Skeletal muscle tissue (tissue), 4 donors: Measurements from ENCODE around the gene FANCE. TPM values are rescaled to one million over a fixed set of nuclear protein-coding genes. Genes with fewer than 3 reads are reported as not detected.
A peak's percentile ranks its signal among the peaks of the same experiment; 100 is the strongest.

Source experiments
- H3K27ac ChIP-seq: one replicate; pipeline ENCODE4 v1.7.0; 2013; ENCODE audit warnings: mild to moderate bottlenecking, low read depth, low read length, inconsistent platforms
- H3K27me3 ChIP-seq, 3 donors: one replicate each; pipeline ENCODE4 v1.7.0; 2013; ENCODE audit warnings: low read length in 3 of 3; ENCODE audit not compliant: control insufficient read depth in 3 of 3, insufficient read depth in 3 of 3
- H3K36me3 ChIP-seq, 3 donors: one replicate each; pipeline ENCODE4 v1.7.0; 2013; ENCODE audit warnings: low read length in 3 of 3; ENCODE audit not compliant: control insufficient read depth in 3 of 3, insufficient read depth in 3 of 3
- H3K4me1 ChIP-seq, 3 donors: one replicate each; pipeline ENCODE4 v1.7.0; 2013; ENCODE audit warnings: low read length in 3 of 3, mild to moderate bottlenecking in 3 of 3; ENCODE audit not compliant: control insufficient read depth in 3 of 3, insufficient read depth in 3 of 3
- H3K4me3 ChIP-seq, 3 donors: one replicate each; pipeline ENCODE4 v1.7.0; 2013; ENCODE audit warnings: low read length in 3 of 3
- H3K9ac ChIP-seq, 3 donors: one replicate each; pipeline ENCODE4 v1.7.0; 2013; ENCODE audit warnings: low read length in 3 of 3, mild to moderate bottlenecking in 3 of 3, moderate library complexity in 2 of 3, low read depth in 1 of 3
- H3K9me3 ChIP-seq, 3 donors: one replicate each; pipeline ENCODE4 v1.7.0; 2013; ENCODE audit warnings: low read length in 3 of 3; ENCODE audit not compliant: control insufficient read depth in 3 of 3
- total RNA-seq: library from RNA; depleted of rRNA; stranded (reverse); fragments of >200 nt; gene quantifications from one replicate; pipeline ENCODE4 v1.2.3, GENCODE V29; 2014
- donor health status: Osteomylitis.

The FANCE gene
- total RNA-seq, 1 donor from 2014 or later: 21.9 TPM

GRCh38 chr6:35488517-35488862 lies 36.4 kb downstream of the FANCE start:
- peaks cover 15 to 56% (median 47%) of the 10 kb centered on the region in 3 donors for H3K4me1 ChIP-seq
- H3K36me3 ChIP-seq: peaks cover 2 to 16% (median 6%) of the 10 kb centered on the region in 3 donors
- no peak overlapping the region for H3K27ac ChIP-seq
- H3K9me3 ChIP-seq: no peaks in the 10 kb centered on the region
- H3K9ac ChIP-seq: peak overlapping the region in 1 of 3 donors; percentile 40
- H3K4me3 ChIP-seq: no peak overlapping the region
- H3K27me3 ChIP-seq: peaks cover 0 to 6% (median 0%) of the 10 kb centered on the region in 3 donors

DNA sequence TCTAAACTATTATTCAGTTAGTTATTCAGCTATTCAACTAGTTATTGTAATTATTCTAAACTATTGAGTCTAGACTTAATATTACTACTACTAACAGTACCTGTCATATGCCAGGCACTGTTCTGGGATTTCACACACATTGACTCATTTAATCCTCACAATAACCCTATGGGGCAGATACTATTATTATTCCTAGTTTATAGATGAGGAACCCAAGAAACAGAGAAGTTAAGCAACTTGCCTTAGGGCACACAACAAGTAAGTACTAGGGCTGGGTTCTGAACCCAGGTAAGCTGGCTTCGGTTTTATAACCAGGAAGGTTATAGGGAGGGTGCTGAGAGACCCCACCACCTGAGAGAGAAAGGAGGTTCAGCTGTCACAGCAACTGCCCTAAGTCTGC lies 36.9 kb downstream of the FANCE start:
- no peaks in the 10 kb centered on the region for H3K9me3 ChIP-seq
- peaks cover 0 to 6% (median 0%) of the 10 kb centered on the region in 3 donors for H3K27me3 ChIP-seq
- H3K27ac ChIP-seq: peak overlapping the region; percentile 86
- H3K4me1 ChIP-seq: peaks cover 20 to 61% (median 53%) of the 10 kb centered on the region in 3 donors
- no peak overlapping the region for H3K4me3 ChIP-seq
- H3K36me3 ChIP-seq: peaks cover under 1 to 15% (median 6%) of the 10 kb centered on the region in 3 donors
- peak overlapping the region in 1 of 3 donors; percentile 40 for H3K9ac ChIP-seq

- Histone ChIP-seq H3K27me3 (peaks cover 0 to 6% (median 0%) of the 10 kb centered on the region in 3 donors), H3K4me1 (peaks cover 25 to 70% (median 64%) of the 10 kb centered on the region in 3 donors), H3K9me3 (no peaks in the 10 kb centered on the region), H3K27ac (peak overlapping the region; percentile 86), H3K4me3 (peak overlapping the region; percentile 70 to 78 (median 73)), H3K36me3 (peaks cover 0 to 8% (median under 1%) of the 10 kb centered on the region in 3 donors), H3K9ac (peak overlapping the region; percentile 74 to 84 (median 77))
Observed at GRCh38 chr6:35489995-35490791, 38.1 kb downstream of the FANCE start.

GRCh38 chr6:35490821-35491557 lies 38.9 kb downstream of the FANCE start:
- peak overlapping the region; percentile 86 for H3K27ac ChIP-seq
- no peaks in the 10 kb centered on the region for H3K9me3 ChIP-seq
- H3K4me1 ChIP-seq: peaks cover 31 to 73% (median 69%) of the 10 kb centered on the region in 3 donors
- H3K27me3 ChIP-seq: peaks cover 0 to 6% (median 0%) of the 10 kb centered on the region in 3 donors
- H3K4me3 ChIP-seq: peak overlapping the region in 2 of 3 donors; percentile 73 to 78
- peaks cover 0 to 4% (median 0%) of the 10 kb centered on the region in 3 donors for H3K36me3 ChIP-seq
- peak overlapping the region; percentile 74 to 84 (median 77) for H3K9ac ChIP-seq

DNA sequence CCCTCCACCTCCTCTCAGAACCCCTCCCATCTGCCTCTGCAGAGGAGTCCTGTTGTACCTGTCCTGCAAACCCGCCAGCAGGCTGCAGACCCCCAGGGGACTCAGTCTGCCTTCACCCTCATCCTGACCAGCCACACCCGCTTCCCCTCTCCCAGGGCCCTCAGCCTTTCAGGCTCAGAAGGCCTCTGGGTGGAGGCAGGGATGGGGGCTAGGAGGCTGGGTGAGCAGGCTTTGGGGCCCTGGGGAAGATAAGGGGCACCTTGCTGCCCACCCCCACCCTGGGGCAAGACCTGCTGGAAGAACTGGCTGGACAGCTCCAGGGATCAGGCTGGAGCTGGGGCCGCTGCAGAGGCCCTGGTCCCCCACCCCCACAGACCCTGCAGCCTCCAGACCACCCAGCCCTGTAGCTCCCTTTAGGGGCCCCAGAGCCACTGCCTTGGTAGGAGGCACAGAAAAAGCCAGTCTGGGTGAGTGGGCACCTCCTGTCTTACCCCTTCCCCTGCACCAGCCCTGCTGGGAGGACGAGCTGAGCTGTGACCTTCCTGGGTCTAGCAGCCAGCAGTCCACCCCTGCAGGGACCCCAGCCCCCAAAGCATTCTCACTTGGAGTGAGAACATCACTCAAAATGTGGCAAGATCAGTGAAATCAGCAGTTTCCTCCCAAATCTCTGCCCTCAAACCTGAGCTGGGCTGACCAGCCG lies 39.6 kb downstream of the FANCE start:
- Histone ChIP-seq H3K9me3 (no peaks in the 10 kb centered on the region), H3K27me3 (peaks cover 0 to 6% (median 0%) of the 10 kb centered on the region in 3 donors), H3K4me3 (no peak overlapping the region), H3K27ac (peak overlapping the region; percentile 86), H3K4me1 (peaks cover 32 to 71% (median 70%) of the 10 kb centered on the region in 3 donors), H3K36me3 (peaks cover 0 to 2% (median 0%) of the 10 kb centered on the region in 3 donors), H3K9ac (peak overlapping the region in 1 of 3 donors; percentile 60)

DNA sequence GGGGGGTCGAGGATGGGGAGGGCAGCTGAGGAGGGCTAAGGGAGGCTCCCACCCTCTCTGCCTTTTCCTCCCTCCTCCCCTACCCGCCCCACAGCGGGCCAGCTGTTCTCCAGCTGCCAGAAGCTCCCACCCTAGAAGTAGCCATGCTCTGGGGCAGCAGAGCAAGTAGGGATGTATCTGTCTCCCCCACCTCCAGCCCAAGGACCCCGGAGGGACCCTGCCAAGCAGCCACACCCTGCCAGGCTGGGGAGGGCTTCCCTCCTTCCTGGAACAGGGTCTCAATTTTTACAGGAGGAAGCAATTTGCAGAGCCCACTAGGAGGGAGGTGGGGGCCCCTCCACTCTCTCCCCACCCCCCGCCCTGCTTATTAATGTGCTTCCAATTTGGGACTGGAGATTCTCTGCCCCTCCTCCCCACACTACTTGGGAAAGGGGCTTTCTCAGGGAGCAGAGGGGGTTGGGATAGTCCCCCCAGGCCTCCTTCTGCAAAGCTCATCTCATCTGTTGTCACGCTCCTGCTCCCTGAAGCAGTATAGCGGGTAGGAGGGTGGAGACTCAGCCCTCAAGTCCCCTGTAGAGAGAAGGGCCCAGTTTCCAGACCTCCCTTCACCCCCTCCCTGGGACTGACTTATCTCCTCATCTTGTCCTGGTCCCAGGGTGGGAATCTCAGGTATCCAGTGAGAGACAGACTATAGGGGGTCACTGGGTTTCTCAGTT lies 40.3 kb downstream of the FANCE start:
- H3K9me3 ChIP-seq: no peaks in the 10 kb centered on the region
- H3K27ac ChIP-seq: peak overlapping the region; percentile 86
- H3K36me3 ChIP-seq: peaks cover 0 to 2% (median 0%) of the 10 kb centered on the region in 3 donors
- H3K4me1 ChIP-seq: peaks cover 32 to 70% (median 66%) of the 10 kb centered on the region in 3 donors
- H3K27me3 ChIP-seq: peaks cover 0 to 6% (median 0%) of the 10 kb centered on the region in 3 donors
- peak overlapping the region in 1 of 3 donors; percentile 60 for H3K9ac ChIP-seq
- H3K4me3 ChIP-seq: no peak overlapping the region

DNA sequence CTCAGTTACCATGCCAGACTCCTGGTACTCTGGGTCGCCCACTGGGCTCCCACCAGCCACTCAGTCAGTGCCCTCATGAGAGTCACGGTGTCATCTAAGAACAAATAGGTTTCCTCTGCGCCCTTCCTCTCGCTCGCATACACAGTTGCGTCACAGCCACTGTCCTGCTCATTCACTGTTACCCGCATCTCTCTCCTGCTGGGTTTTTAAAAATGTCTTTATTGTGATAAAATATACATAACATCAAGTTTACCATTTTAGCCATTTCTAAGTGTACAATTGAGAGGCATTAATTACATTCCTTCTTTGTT lies 40.8 kb downstream of the FANCE start:
- peaks cover 0 to 2% (median 0%) of the 10 kb centered on the region in 3 donors for H3K36me3 ChIP-seq
- peaks cover 0 to 6% (median 0%) of the 10 kb centered on the region in 3 donors for H3K27me3 ChIP-seq
- no peak overlapping the region for H3K4me3 ChIP-seq
- peaks cover 32 to 70% (median 68%) of the 10 kb centered on the region in 3 donors for H3K4me1 ChIP-seq
- peak overlapping the region in 1 of 3 donors; percentile 60 for H3K9ac ChIP-seq
- H3K27ac ChIP-seq: no peak overlapping the region
- no peaks in the 10 kb centered on the region for H3K9me3 ChIP-seq

DNA sequence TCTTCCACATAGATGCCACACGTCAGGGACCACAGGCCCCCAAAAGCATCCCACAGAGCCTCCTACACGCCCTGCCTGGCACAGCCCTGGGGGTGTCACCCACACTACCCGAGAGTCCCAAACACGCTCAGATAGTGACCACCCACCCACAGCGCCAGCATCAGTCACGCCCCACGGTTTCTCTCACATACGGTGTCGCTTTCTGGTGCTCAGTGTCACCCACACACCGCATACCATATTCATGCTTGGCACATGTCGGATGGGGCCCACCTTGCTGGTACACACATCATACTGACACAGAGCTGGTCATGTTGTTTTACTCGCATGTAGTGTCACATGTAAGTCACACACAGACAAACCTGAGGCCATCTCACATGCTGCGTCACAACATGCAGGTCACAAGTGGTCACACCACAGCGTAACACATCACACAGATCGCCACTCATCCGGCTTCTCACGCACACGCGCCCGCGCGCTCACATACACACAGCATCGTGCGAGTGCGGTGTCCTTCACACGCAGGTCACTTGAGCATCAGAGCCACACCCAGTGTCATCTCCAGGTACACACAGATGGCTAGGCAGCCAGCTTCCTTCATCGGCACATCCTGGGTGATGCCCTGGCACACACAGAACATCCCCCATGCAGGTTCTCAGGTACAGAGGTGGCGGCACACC lies 41.3 kb downstream of the FANCE start:
- H3K4me3 ChIP-seq: peak overlapping the region in 1 of 3 donors; percentile 22
- H3K27ac ChIP-seq: no peak overlapping the region
- peaks cover 0 to 2% (median 0%) of the 10 kb centered on the region in 3 donors for H3K36me3 ChIP-seq
- peak overlapping the region in 1 of 3 donors; percentile 33 for H3K9ac ChIP-seq
- peaks cover 29 to 73% (median 70%) of the 10 kb centered on the region in 3 donors for H3K4me1 ChIP-seq
- H3K9me3 ChIP-seq: no peaks in the 10 kb centered on the region
- H3K27me3 ChIP-seq: peaks cover 0 to 9% (median 2%) of the 10 kb centered on the region in 3 donors
